Neural cell (in vitro differentiated cells): ENCODE results near the gene STARD10. TPM values are rescaled to one million over a fixed set of nuclear protein-coding genes. Genes with fewer than 3 reads are reported as not detected.

Source experiments
- H2AFZ ChIP-seq: fragments of 200-600, 300-800 bp; sonication (generic), shearing (Covaris generic); 2 replicates; pipeline ENCODE4 v1.6.0; 2014; ENCODE audit warnings: low read depth, mild to moderate bottlenecking, antibody characterized with exemption, low read length, moderate library complexity
- H3F3A ChIP-seq: fragments of 200-600 bp; shearing (Covaris generic); 2 replicates; pipeline ENCODE4 v1.6.1; 2016; ENCODE audit warnings: mild to moderate bottlenecking, moderate library complexity, mixed read lengths, antibody characterized with exemption, low read length; ENCODE audit not compliant: insufficient read depth, poor library complexity, severe bottlenecking
- H3K27ac ChIP-seq: fragments of 200-600, 300-800 bp; sonication (generic), shearing (Covaris generic); 2 replicates; pipeline ENCODE4 v1.5.1; 2014; ENCODE audit warnings: mild to moderate bottlenecking, low read length, moderate library complexity
- H3K27me3 ChIP-seq: fragments of 300-800, 200-600 bp; sonication (generic), shearing (Covaris generic); 2 replicates; pipeline ENCODE4 v1.6.0; 2014; ENCODE audit warnings: mild to moderate bottlenecking, low read depth, low read length, moderate library complexity; ENCODE audit not compliant: insufficient read depth
- H3K36me3 ChIP-seq: fragments of 300-800, 200-600 bp; sonication (generic), shearing (Covaris generic); 2 replicates; pipeline ENCODE4 v1.5.1; 2014; ENCODE audit warnings: mild to moderate bottlenecking, antibody characterized with exemption, low read length, moderate library complexity; ENCODE audit not compliant: insufficient read depth
- H3K4me2 ChIP-seq: fragments of 300-800, 200-600 bp; sonication (generic), shearing (Covaris generic); 2 replicates; pipeline ENCODE4 v1.6.0; 2014; ENCODE audit warnings: mild to moderate bottlenecking, low read length
- H3K4me3 ChIP-seq: fragments of 300-800, 200-600 bp; sonication (generic), shearing (Covaris generic); 2 replicates; pipeline ENCODE4 v1.5.1; 2014; ENCODE audit warnings: mild to moderate bottlenecking, low read length, moderate library complexity
- H3K79me2 ChIP-seq: fragments of 200-600 bp; shearing (Covaris generic); replicated peaks from 2 replicates; pipeline ENCODE4 v1.6.0; 2014; ENCODE audit warnings: mild to moderate bottlenecking, low read length, moderate library complexity; ENCODE audit not compliant: insufficient read depth
- H3K9ac ChIP-seq: fragments of 300-800, 200-600 bp; sonication (generic), shearing (Covaris generic); 2 replicates; pipeline ENCODE4 v1.6.1; 2016; ENCODE audit warnings: mild to moderate bottlenecking, low read length, mixed read lengths
- H3K9me2 ChIP-seq: fragments of 200-600 bp; shearing (Covaris generic); 2 replicates; pipeline ENCODE4 v1.6.1; 2016; ENCODE audit warnings: mild to moderate bottlenecking, low read length, mixed read lengths; ENCODE audit not compliant: insufficient read depth
- H3K9me3 ChIP-seq: fragments of 200-600, 300-800 bp; sonication (generic), shearing (Covaris generic); 2 replicates; pipeline ENCODE4 v1.6.1; 2016; ENCODE audit warnings: mild to moderate bottlenecking, mixed run types, low read length, moderate library complexity, mixed read lengths
- H4K20me1 ChIP-seq: fragments of 200-600 bp; shearing (Covaris generic); 2 replicates; pipeline ENCODE4 v1.6.1; 2016; ENCODE audit warnings: mild to moderate bottlenecking, mixed run types; ENCODE audit not compliant: insufficient read depth
- CTCF ChIP-seq: fragments of 450-650 bp; IDR thresholded peaks from 2 replicates; pipeline ENCODE4 v1.5.1; 2014; ENCODE audit warnings: antibody characterized with exemption, mild to moderate bottlenecking, moderate library complexity; ENCODE audit not compliant: poor library complexity, severe bottlenecking
- EP300 ChIP-seq: fragments of 450-650 bp; conservative IDR thresholded peaks from 2 replicates; pipeline ENCODE4 v1.6.1; 2014; ENCODE audit warnings: antibody characterized with exemption, mild to moderate bottlenecking, moderate library complexity; ENCODE audit not compliant: poor library complexity, severe bottlenecking
- EZH2 ChIP-seq: fragments of 200-600, 300-800 bp; shearing (Covaris generic), sonication (generic); IDR thresholded peaks from 2 replicates; pipeline ENCODE4 v1.6.1; 2014; ENCODE audit warnings: antibody characterized with exemption, low read length, borderline replicate concordance, mild to moderate bottlenecking; ENCODE audit not compliant: insufficient read depth, poor library complexity, severe bottlenecking
- MXI1 ChIP-seq: fragments of 450-650 bp; conservative IDR thresholded peaks from 2 replicates; pipeline ENCODE4 v1.6.1; 2014; ENCODE audit warnings: antibody characterized with exemption, mild to moderate bottlenecking; ENCODE audit not compliant: poor library complexity, severe bottlenecking
- POLR2AphosphoS5 ChIP-seq: IDR thresholded peaks from 2 replicates; pipeline ENCODE4 v1.6.1; 2012
- RAD21 ChIP-seq: fragments of 450-650 bp; conservative IDR thresholded peaks from 2 replicates; pipeline ENCODE4 v1.6.1; 2014; ENCODE audit warnings: antibody characterized with exemption, mild to moderate bottlenecking, moderate library complexity
- SMC3 ChIP-seq: fragments of 450-650 bp; conservative IDR thresholded peaks from 2 replicates; pipeline ENCODE4 v1.6.1; 2014; ENCODE audit warnings: antibody characterized with exemption, mild to moderate bottlenecking, moderate library complexity; ENCODE audit not compliant: poor library complexity
- TAF1 ChIP-seq: IDR thresholded peaks from 2 replicates; pipeline ENCODE4 v1.6.1; 2012; ENCODE audit warnings: low read depth
- polyA plus RNA-seq: library from polyadenylated mRNA; depleted of rRNA; stranded (reverse); fragments of >200 nt; gene quantifications from 2 replicates; pipeline ENCODE4 v1.2.3, GENCODE V29; 2014

The STARD10 gene
- polyA plus RNA-seq, 1 donor from 2014 or later: 29.0 TPM

GRCh38 chr11:72727521-72727920, 66.3 kb downstream of the STARD10 start:
- Histone ChIP-seq H3F3A (no peaks in the 10 kb centered on the region), H3K9me2 (no peaks in the 10 kb centered on the region), H3K4me3 (no peak overlapping the region), H3K79me2 (no peaks in the 10 kb centered on the region), H2AFZ (no peak overlapping the region), H3K36me3 (no peaks in the 10 kb centered on the region), H4K20me1 (no peaks in the 10 kb centered on the region), H3K27ac (no peak overlapping the region), H3K9ac (no peak overlapping the region), H3K4me2 (no peak overlapping the region), H3K9me3 (no peaks in the 10 kb centered on the region), H3K27me3 (no peaks in the 10 kb centered on the region)
- TF ChIP-seq CTCF (no peak), TAF1 (no peak)

DNA sequence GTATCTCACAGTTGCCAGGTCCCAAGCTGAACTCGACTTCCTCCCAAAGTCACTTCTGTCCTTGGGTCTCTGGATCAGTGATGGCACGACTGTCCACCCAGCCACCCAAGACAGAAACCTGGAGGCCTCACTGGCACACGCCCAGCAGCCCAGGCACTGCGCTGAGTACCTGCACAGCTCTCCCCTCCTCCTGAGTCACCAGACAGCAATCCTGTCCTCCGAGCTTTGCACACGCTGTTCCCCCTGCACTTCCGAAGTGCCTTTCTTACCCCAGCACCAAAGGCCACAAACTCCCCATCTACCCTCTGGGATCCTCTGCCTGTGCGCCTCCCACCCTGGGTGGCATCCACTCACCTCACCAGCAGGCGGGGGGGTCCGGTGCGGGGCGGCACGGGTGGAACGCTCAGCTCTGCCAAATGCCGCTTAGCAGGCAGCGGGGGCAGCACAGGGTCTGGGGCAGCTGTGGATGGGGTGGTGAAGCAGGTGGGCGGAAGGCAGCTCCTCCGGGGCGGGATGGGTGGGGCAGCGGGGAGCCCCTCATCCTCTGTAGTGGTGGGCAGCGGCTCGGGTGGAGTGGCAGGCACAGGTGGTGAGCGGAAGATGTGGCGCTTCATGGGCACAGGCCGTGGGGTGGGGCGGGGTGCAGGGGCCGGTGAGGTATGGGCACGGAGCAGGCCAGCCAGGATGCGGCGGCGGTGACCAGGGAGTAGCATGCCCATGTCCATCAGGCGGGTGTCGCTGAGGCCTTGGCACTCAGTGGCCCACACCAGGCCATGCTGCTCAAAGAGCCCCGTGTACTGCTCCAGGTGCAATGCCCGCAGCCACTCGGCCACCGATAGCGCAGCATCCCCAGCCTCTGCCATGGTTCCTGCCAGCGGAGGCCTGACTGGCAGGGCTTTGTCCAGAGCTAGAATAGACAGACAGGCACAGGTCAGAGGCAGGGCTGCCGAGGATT, 67.3 kb downstream of the STARD10 start:
- H4K20me1 ChIP-seq: no peaks in the 10 kb centered on the region
- no peak for TF ChIP-seq TAF1
- TF ChIP-seq EZH2: no peak
- TF ChIP-seq MXI1: no peak
- TF ChIP-seq POLR2AphosphoS5: no peak
- no peak for TF ChIP-seq RAD21
- TF ChIP-seq EP300: no peak
- no peak for TF ChIP-seq SMC3
- TF ChIP-seq CTCF: no peak
- no peaks in the 10 kb centered on the region for H3K27me3 ChIP-seq
- no peak overlapping the region for H3K4me3 ChIP-seq
- H3K4me2 ChIP-seq: no peak overlapping the region
- H3K36me3 ChIP-seq: no peaks in the 10 kb centered on the region
- no peaks in the 10 kb centered on the region for H3K79me2 ChIP-seq
- no peak overlapping the region for H3K9ac ChIP-seq
- H3F3A ChIP-seq: no peaks in the 10 kb centered on the region
- H3K9me2 ChIP-seq: no peaks in the 10 kb centered on the region
- H3K9me3 ChIP-seq: no peaks in the 10 kb centered on the region
- H3K27ac ChIP-seq: no peak overlapping the region
- H2AFZ ChIP-seq: no peak overlapping the region

GRCh38 chr11:72725724-72726028, 68.2 kb downstream of the STARD10 start:
- no peaks in the 10 kb centered on the region for H3K9me2 ChIP-seq
- H3F3A ChIP-seq: no peaks in the 10 kb centered on the region
- no peaks in the 10 kb centered on the region for H3K27me3 ChIP-seq
- H3K36me3 ChIP-seq: no peaks in the 10 kb centered on the region
- H2AFZ ChIP-seq: no peak overlapping the region
- no peak overlapping the region for H3K27ac ChIP-seq
- no peak overlapping the region for H3K9ac ChIP-seq
- H3K9me3 ChIP-seq: no peaks in the 10 kb centered on the region
- no peak overlapping the region for H3K4me2 ChIP-seq
- no peak for TF ChIP-seq RAD21
- TF ChIP-seq CTCF: no peak
- TF ChIP-seq EZH2: no peak
- H3K4me3 ChIP-seq: no peak overlapping the region
- no peaks in the 10 kb centered on the region for H4K20me1 ChIP-seq
- H3K79me2 ChIP-seq: no peaks in the 10 kb centered on the region
